GM18868 (cell line): ENCODE data around the gene SPTB.

Experiments
- ATAC-seq: cut with Tn5 transposase; IDR thresholded peaks from one replicate; pipeline ENCODE4 v1.9.1; 2021; ENCODE audit warnings: mild to moderate bottlenecking, moderate library complexity; ENCODE audit not compliant: unreplicated experiment

SPTB gene

GRCh38 chr14:64755781-64756221 is 123.9 kb downstream of the SPTB start:
- ATAC-seq: no peak

DNA sequence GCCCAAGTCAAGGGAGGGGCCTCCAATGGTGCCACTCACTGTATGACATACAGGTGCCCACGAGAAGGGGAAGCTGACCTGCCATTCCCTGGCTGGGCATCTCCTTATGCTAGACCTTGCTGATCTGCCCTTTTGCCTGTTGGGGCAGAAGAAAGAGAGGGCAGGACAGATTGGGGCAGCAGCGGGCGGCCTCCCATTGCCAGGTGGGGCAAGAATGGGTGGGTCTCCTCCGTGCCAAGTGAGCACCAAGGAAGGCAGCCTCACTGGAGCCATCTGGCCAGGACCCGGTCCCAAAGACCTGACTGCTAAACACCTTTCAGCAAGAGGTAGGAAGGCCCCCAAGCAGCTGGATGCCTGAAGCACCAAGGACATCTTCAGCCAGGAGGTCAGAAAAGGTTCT is 125.0 kb downstream of the SPTB start:
- ATAC-seq: no peak

GRCh38 chr14:64753999-64754398 is 125.7 kb downstream of the SPTB start:
- no peak for ATAC-seq

DNA sequence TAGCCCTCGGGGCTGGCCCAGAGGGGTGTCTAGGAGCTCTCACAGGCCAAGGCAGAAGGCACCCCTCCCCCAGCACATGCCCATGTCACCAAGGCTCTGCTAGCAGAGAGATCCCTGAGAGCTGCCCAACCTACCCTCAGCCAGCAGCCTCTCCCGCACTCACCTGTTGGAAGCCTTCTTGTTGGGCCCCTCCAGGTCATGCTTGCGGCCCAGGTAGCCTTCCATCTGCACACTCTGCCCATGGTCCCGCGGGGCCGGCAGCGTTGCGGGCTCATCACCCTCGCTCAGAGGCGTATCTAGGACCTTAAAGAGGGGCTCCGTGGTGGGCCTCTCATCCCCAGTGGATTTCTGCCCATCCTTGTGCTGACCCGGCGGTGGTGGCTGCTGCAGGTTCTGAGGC is 126.3 kb downstream of the SPTB start:
- ATAC-seq: no peak

- ATAC-seq: no peak
Observed at GRCh38 chr14:64752909-64753308, 126.8 kb downstream of the SPTB start.

- ATAC-seq: no peak
Observed at GRCh38 chr14:64748995-64749714, 130.6 kb downstream of the SPTB start.

DNA sequence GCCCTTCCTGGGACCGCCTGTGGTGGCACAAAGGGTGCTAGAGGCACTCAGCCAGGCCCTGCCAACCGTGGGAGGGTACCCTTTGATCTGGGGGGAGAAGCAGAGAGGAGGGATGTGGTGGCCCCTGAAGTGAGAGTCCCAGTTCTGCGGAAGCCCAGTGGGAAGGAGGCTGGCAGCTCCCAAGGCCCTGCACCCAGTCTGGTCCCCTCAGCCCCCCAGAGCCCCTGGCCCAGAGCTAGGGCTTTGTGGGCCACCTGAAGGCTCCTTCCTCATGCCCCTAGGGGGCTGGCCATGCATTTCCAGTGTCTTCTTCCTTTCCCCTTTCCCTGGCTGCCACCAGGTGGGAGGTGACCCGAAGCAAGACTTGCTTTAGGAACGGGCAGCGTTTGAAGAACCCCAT is 131.2 kb downstream of the SPTB start:
- no peak for ATAC-seq

DNA sequence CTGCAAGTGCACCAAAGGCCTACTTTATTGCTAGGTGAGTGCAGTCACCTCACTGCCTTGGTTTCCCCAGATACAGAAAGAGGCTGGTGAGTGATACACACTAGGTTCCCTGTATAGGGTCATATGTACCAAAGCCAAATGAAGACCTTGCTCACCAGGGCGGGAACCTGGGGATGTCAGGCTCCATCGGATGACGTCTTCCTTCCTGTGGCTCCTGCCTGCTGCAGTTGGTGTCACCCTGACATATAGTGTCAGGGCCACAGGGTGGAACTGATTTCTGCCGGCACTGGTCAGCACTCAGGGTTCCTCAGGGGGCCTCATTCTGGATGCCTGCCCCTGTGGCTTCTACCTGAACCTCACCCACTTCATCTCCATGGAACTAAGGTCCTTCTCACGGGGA is 132.4 kb downstream of the SPTB start:
- no peak for ATAC-seq

- no peak for ATAC-seq
Observed at GRCh38 chr14:64746298-64747250, 133.1 kb downstream of the SPTB start.

DNA sequence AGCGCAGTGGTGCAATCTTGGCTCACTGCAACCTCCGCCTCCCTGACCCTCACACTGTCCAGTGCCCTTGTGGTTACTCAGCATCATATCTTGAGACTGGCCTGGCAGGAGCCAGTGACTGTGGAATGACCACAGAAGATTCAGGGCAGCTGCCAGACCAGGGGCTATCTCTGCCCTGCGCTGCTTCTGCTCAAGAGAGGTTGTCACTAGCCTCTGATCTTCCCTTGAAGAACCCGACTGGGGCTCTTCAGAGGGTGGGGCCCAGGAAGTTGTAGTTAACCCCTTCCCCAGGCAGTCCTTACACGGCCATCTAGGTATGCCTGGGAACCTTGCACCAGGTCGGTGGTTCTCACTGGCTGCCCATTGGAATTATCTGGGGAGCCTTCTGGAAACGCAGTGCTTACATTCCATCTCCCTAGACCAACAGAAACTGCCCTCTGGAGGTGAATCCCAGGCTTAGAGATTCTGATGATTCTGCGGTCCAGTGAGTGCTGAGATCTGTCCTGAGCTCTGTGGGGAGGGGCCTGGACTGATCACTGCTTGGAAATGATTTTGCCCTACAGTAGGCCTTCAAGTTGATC is 134.1 kb downstream of the SPTB start:
- no peak for ATAC-seq

DNA sequence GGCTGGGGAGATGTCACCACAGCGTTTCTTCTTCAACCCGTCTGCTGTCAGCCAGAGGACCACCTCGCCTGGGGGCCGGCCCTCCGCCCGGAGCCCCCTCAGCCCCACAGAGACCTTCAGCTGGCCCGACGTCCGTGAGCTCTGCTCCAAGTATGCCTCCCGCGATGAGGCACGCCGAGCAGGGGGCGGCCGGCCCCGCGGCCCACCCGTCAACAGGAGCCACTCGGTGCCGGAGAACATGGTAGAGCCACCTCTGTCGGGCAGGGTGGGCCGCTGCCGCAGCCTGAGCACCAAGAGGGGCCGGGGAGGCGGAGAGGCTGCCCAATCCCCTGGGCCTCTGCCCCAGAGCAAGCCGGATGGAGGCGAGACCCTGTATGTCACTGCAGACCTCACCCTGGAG is 136.6 kb downstream of the SPTB start:
- no peak for ATAC-seq

GRCh38 chr14:64741961-64742360 is 137.7 kb downstream of the SPTB start:
- no peak for ATAC-seq

DNA sequence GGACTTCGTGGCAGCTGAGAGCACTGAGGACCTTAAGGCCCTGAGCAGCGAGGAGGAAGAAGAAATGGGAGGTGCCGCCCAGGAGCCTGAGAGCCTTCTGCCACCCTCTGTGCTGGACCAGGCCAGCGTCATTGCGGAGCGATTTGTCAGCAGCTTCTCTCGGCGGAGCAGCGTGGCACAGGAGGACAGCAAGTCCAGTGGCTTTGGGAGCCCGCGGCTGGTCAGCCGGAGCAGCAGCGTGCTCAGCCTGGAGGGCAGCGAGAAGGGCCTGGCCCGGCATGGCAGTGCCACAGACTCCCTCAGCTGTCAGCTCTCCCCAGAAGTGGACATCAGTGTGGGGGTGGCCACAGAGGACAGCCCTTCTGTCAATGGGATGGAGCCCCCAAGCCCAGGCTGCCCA is 138.5 kb downstream of the SPTB start:
- ATAC-seq: no peak

DNA sequence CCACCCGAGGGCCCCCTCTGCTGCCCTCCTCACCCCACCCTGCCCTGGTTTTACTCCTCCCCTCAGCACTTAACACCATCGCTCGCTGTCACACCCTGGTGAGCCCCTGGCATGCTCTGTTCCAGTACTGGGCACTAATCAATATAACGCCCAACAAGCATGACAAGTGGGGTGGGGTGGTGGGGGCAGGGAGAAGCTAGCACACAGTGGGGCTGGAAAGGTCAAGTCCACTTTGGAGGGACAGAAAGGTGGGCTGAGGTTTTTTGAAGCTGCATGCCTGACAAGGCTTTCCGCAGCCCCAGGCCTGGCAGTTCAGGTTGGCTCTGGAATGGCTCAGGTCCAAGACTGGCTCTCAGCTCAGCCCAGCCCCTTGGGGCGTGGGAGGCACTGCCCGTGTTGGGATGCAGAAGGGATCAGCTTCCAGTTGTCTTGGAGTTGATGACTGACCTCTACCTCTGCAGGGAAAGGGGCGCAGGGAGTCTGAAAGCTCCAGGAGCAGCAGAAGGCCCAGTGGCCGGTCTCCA is 141.4 kb downstream of the SPTB start:
- ATAC-seq: no peak

DNA sequence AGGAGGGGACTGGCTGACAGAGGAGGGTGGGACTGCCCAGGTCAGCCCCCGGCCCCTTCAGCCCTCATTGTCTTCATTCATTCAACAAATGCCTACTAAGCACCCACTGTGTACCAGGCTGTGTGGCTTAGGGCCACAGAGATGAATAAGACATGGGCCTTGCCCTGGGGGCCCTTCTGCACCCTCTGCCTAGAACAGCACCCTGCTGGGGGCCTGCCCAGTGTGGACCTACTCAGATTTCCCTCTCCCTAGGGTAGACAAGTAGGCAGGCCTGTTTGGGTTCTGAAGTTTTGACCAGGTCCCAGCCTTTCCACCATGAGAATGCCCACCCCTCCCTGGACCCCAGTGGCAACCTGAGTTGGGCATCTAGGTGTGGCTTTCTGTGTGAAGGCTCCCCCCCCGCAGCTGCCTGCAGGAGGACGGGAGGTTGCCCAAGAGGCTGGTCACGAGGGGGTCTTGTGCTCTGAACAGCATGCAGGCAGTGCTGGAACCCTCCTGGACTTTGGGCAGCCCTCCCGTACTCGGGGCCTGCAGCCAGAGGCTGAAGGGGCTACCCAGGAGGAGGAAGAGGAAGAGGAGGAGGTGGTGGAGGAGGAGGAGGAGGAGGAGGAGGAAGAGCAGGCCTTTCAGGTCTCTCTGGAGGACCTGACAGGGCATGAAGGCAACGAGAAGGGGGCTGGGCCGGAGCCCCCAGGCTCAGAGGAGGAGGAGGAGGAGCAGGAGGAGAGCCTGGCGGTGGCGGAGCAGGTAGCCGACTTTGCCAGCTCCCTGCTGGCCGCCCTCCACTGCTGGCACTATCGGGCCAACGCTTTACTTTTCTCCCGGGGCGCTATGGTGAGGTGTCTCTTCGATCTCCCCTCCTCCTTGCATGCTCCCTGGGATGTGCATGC is 142.1 kb downstream of the SPTB start:
- ATAC-seq: no peak

- no peak for ATAC-seq
Observed at GRCh38 chr14:64736271-64737169, 143.2 kb downstream of the SPTB start.

- ATAC-seq: no peak
Observed at GRCh38 chr14:64734990-64735389, 144.7 kb downstream of the SPTB start.

DNA sequence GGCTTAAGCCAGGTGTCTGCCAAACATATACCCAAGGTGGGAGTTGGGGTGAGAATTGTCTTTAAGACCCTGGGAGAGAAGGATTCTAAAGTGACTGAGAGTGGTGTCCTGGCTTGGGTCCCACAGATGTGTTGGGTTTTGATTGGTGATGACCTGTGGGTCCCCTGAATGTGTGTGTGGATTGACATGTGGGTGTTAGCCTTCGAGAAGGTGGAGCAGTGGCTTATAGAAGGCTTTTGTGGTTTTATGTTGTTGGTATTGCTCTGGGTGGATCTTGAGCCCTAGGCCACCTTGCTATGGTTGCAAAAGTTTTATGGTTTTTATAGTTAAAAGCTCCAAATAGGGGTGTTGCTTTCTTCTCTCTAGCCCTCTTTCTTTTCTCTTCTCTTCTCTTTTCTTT is 145.8 kb downstream of the SPTB start:
- ATAC-seq: no peak

GRCh38 chr14:64733321-64733720 is 146.4 kb downstream of the SPTB start:
- ATAC-seq: no peak
